Common myeloid progenitor, CD34-positive (primary cell): ENCODE results near the gene DGKB.

Source experiments
- CTCF ChIA-PET: fragments of 350-600 bp; sonication (Branson Sonifier 250); formaldehyde crosslinking; loops from one replicate; lab custom pipeline; 2021; ENCODE audit warnings: antibody characterized with exemption; lab: Charles Lee
- POLR2A ChIA-PET: fragments of 350-600 bp; sonication (Branson Sonifier 250); formaldehyde crosslinking; loops from one replicate; lab custom pipeline; 2021; ENCODE audit warnings: antibody characterized with exemption; lab: Charles Lee
- DNase-seq, 3 donors: peaks; one replicate each; pipeline versions ENCODE4 v3.0.0 to v3.0.0-alpha.2; 2013
- H3K27ac ChIP-seq, 2 experiments: 1 replicate in 1 of 2; 2 replicates in 1 of 2; pipeline ENCODE4 v1.7.0; 2013; ENCODE audit warnings: inconsistent platforms in 2 of 2, low read length in 2 of 2, mild to moderate bottlenecking in 2 of 2, low read depth in 1 of 2, moderate library complexity in 1 of 2; ENCODE audit not compliant: severe bottlenecking in 2 of 2, insufficient read depth in 1 of 2, poor library complexity in 1 of 2
- H3K27me3 ChIP-seq, 5 experiments: replicated peaks in 2 of 5; 1 replicate in 3 of 5; 2 replicates in 2 of 5; pipeline versions ENCODE4 v1.6.1 to v1.7.0; 2013; ENCODE audit warnings: low read length in 4 of 5, mild to moderate bottlenecking in 2 of 5, moderate library complexity in 2 of 5, inconsistent platforms in 1 of 5; ENCODE audit not compliant: insufficient read depth in 5 of 5, control insufficient read depth in 4 of 5
- H3K36me3 ChIP-seq, 4 experiments: 1 replicate in 2 of 4; 2 replicates in 2 of 4; pipeline versions ENCODE4 v1.6.1 to v1.7.0; 2013; ENCODE audit warnings: low read length in 3 of 4, control low read depth in 1 of 4, mild to moderate bottlenecking in 1 of 4; ENCODE audit not compliant: control insufficient read depth in 4 of 4, insufficient read depth in 4 of 4
- H3K4me1 ChIP-seq, 4 experiments: 1 replicate in 3 of 4; 2 replicates in 1 of 4; pipeline versions ENCODE4 v1.6.1 to v1.7.1; 2013; ENCODE audit warnings: low read length in 3 of 4, mild to moderate bottlenecking in 3 of 4, control low read depth in 1 of 4, inconsistent platforms in 1 of 4, moderate library complexity in 1 of 4; ENCODE audit not compliant: control insufficient read depth in 4 of 4, insufficient read depth in 4 of 4; ENCODE audit errors: control extremely low read depth in 1 of 4
- H3K4me3 ChIP-seq, 7 experiments: 1 replicate in 4 of 7; 2 replicates in 3 of 7; pipeline versions ENCODE4 v1.5.1 to v1.7.0; 2013; ENCODE audit warnings: mild to moderate bottlenecking in 7 of 7, low read length in 6 of 7, moderate library complexity in 6 of 7, inconsistent platforms in 2 of 7, low read depth in 2 of 7, control low read depth in 1 of 7; ENCODE audit not compliant: insufficient read depth in 4 of 7, control insufficient read depth in 1 of 7; ENCODE audit errors: extremely low read depth in 1 of 7
- H3K9me3 ChIP-seq, 5 experiments: 1 replicate in 4 of 5; 2 replicates in 1 of 5; pipeline versions ENCODE4 v1.6.1 to v1.7.1; 2013; ENCODE audit warnings: low read length in 4 of 5, mild to moderate bottlenecking in 2 of 5, inconsistent platforms in 1 of 5, low read depth in 1 of 5, moderate library complexity in 1 of 5; ENCODE audit not compliant: control insufficient read depth in 4 of 5, insufficient read depth in 2 of 5; ENCODE audit errors: control extremely low read depth in 1 of 5
- WGBS: methylation state at CpG from one replicate; pipeline ENCODE4 v1.1.5; 2013; ENCODE audit not compliant: insufficient coverage; 5-methylcytosine and 5-hydroxymethylcytosine counted together

DGKB gene

GRCh38 chr7:14628516-14628915 lies 274.0 kb downstream of the DGKB start:
- no peak overlapping the region for H3K27ac ChIP-seq
- no peaks in the 10 kb centered on the region for H3K9me3 ChIP-seq
- H3K4me3 ChIP-seq, result no peak overlapping the region
- ChIA-PET POLR2A (interaction anchor here (0.6 kb wide), 2 partner anchors 1082 to 1205 kb away, joined by 3 read pairs; no protein-coding TSS in a partner anchor), CTCF (no interaction called here)
- WGBS, result no CpG with 5 or more reads among the region's 1 CpG
- DNase-seq, result no peak
- no peaks in the 10 kb centered on the region for H3K27me3 ChIP-seq
- H3K4me1 ChIP-seq, result no peaks in the 10 kb centered on the region
- no peaks in the 10 kb centered on the region for H3K36me3 ChIP-seq

GRCh38 chr7:14626076-14626475 lies 276.5 kb downstream of the DGKB start:
- CTCF ChIA-PET, result no interaction called here
- H3K27me3 ChIP-seq, result no peaks in the 10 kb centered on the region
- DNase-seq, result no peak
- no peaks in the 10 kb centered on the region for H3K36me3 ChIP-seq
- no peak overlapping the region for H3K4me3 ChIP-seq
- POLR2A ChIA-PET, result no interaction called here
- WGBS, result 98% methylated on average over 4 of the region's 4 CpGs
- H3K4me1 ChIP-seq, result no peaks in the 10 kb centered on the region
- no peaks in the 10 kb centered on the region for H3K9me3 ChIP-seq
- no peak overlapping the region for H3K27ac ChIP-seq

GRCh38 chr7:14622559-14622958 lies 280.0 kb downstream of the DGKB start:
- Histone ChIP-seq H3K4me1 (no peaks in the 10 kb centered on the region), H3K36me3 (no peaks in the 10 kb centered on the region), H3K4me3 (no peak overlapping the region), H3K27me3 (no peaks in the 10 kb centered on the region), H3K27ac (no peak overlapping the region), H3K9me3 (no peaks in the 10 kb centered on the region)
- POLR2A ChIA-PET, result no interaction called here
- no peak for DNase-seq
- CTCF ChIA-PET, result no interaction called here

- Histone ChIP-seq H3K36me3 (no peaks in the 10 kb centered on the region), H3K27ac (no peak overlapping the region), H3K27me3 (no peaks in the 10 kb centered on the region), H3K4me3 (no peak overlapping the region), H3K4me1 (no peaks in the 10 kb centered on the region), H3K9me3 (no peaks in the 10 kb centered on the region)
- CTCF ChIA-PET, result no interaction called here
- no peak for DNase-seq
- POLR2A ChIA-PET, result no interaction called here
Measured at GRCh38 chr7:14606101-14606500, 296.4 kb downstream of the DGKB start.

- DNase-seq, result no peak
- CTCF ChIA-PET, result no interaction called here
- Histone ChIP-seq H3K27ac (no peak overlapping the region), H3K4me1 (no peaks in the 10 kb centered on the region), H3K27me3 (no peaks in the 10 kb centered on the region), H3K36me3 (no peaks in the 10 kb centered on the region), H3K9me3 (no peaks in the 10 kb centered on the region), H3K4me3 (no peak overlapping the region)
- POLR2A ChIA-PET, result no interaction called here
- WGBS, result 92% methylated on average over 2 of the region's 2 CpGs
Measured at GRCh38 chr7:14604606-14605005, 297.9 kb downstream of the DGKB start.

- no peak overlapping the region for H3K4me3 ChIP-seq
Measured at GRCh38 chr7:14602851-14603250, 299.7 kb downstream of the DGKB start.

GRCh38 chr7:14600766-14601367 lies 301.7 kb downstream of the DGKB start:
- no peak for DNase-seq
- Histone ChIP-seq H3K27ac (no peak overlapping the region), H3K27me3 (no peaks in the 10 kb centered on the region), H3K36me3 (no peaks in the 10 kb centered on the region), H3K4me3 (no peak overlapping the region), H3K4me1 (no peaks in the 10 kb centered on the region), H3K9me3 (no peaks in the 10 kb centered on the region)
- ChIA-PET POLR2A (no interaction called here), CTCF (no interaction called here)
- 91% methylated on average over 2 of the region's 2 CpGs for WGBS

More at GRCh38 chr7:14602851-14603250, 299.7 kb downstream of the DGKB start:
- H3K9me3 ChIP-seq, result no peaks in the 10 kb centered on the region
- no peak overlapping the region for H3K27ac ChIP-seq
- DNase-seq, result no peak
- no peaks in the 10 kb centered on the region for H3K36me3 ChIP-seq
- H3K27me3 ChIP-seq, result no peaks in the 10 kb centered on the region
- ChIA-PET POLR2A (no interaction called here), CTCF (no interaction called here)
- no peaks in the 10 kb centered on the region for H3K4me1 ChIP-seq
- no CpG with 5 or more reads among the region's 1 CpG for WGBS
